GM20000 (cell line): ENCODE measurements around the gene FOXL1.

Experiments
- DNase-seq: peaks from one replicate; pipeline ENCODE4 v3.0.0; 2012; ENCODE audit warnings: low spot score
- CTCF ChIP-seq: IDR thresholded peaks from 2 replicates; pipeline ENCODE4 v1.5.1; 2012; ENCODE audit warnings: mild to moderate bottlenecking, control low read depth; ENCODE audit errors: extremely low read depth, missing control alignments

Gene FOXL1

GRCh38 chr16:86575754-86576557 lies 2.4 kb upstream of the FOXL1 start:
- peak; percentile 68 for TF ChIP-seq CTCF
- peak; percentile 80 for DNase-seq

GRCh38 chr16:86576591-86577313 lies 1.6 kb upstream of the FOXL1 start:
- TF ChIP-seq CTCF = no peak
- DNase-seq = no peak

- no peak for DNase-seq
- TF ChIP-seq CTCF = no peak
Measured at GRCh38 chr16:86577314-86577971, 906 bp upstream of the FOXL1 start.

GRCh38 chr16:86578611-86579267 lies 390 bp downstream of the FOXL1 start:
- no peak for DNase-seq
- TF ChIP-seq CTCF = no peak

GRCh38 chr16:86579268-86580062 lies 1.1 kb downstream of the FOXL1 start:
- DNase-seq = no peak

More at GRCh38 chr16:86579268-86580062, 1.1 kb downstream of the FOXL1 start:
- no peak for TF ChIP-seq CTCF
